Measurements from ENCODE around the gene LRG1. TPM values are rescaled to one million over a fixed set of nuclear protein-coding genes. Genes with fewer than 3 reads are reported as not detected.

Gene LRG1
- total RNA-seq, 1 donor from 2014 or later, result 1.2 TPM

GRCh38 chr19:4504891-4505569 is 34.8 kb downstream of the LRG1 start:
- Mint-ChIP-seq H3K27me3 (no peaks in the 10 kb centered on the region), H3K36me3 (peaks cover 8% of the 10 kb centered on the region), H3K4me1 (ENCODE audit: unreplicated experiment) (no peaks in the 10 kb centered on the region), H3K4me3 (no peak overlapping the region), H3K27ac (no peak overlapping the region), H3K9me3 (no peaks in the 10 kb centered on the region)
- no peak for DNase-seq (ENCODE audit: extremely low spot score, unreplicated experiment)
- no peak for TF ChIP-seq CTCF (conservative IDR thresholded peaks at IDR 0.05)

- Mint-ChIP-seq H3K4me1 (ENCODE audit: unreplicated experiment) (no peaks in the 10 kb centered on the region), H3K9me3 (no peaks in the 10 kb centered on the region), H3K36me3 (peaks cover 8% of the 10 kb centered on the region), H3K27ac (no peak overlapping the region), H3K27me3 (no peaks in the 10 kb centered on the region), H3K4me3 (no peak overlapping the region)
- no peak for DNase-seq (ENCODE audit: extremely low spot score, unreplicated experiment)
- TF ChIP-seq CTCF (conservative IDR thresholded peaks at IDR 0.05), result no peak
Observed at GRCh38 chr19:4504297-4504701, 35.5 kb downstream of the LRG1 start.

- TF ChIP-seq CTCF (conservative IDR thresholded peaks at IDR 0.05), result no peak
- Mint-ChIP-seq H3K4me3 (no peak overlapping the region), H3K36me3 (peaks cover 8% of the 10 kb centered on the region), H3K4me1 (ENCODE audit: unreplicated experiment) (no peaks in the 10 kb centered on the region), H3K27ac (no peak overlapping the region), H3K9me3 (no peaks in the 10 kb centered on the region), H3K27me3 (no peaks in the 10 kb centered on the region)
- DNase-seq (ENCODE audit: extremely low spot score, unreplicated experiment), result no peak
Observed at GRCh38 chr19:4503825-4504170, 36.0 kb downstream of the LRG1 start.

GRCh38 chr19:4503132-4503824 is 36.6 kb downstream of the LRG1 start:
- TF ChIP-seq CTCF (conservative IDR thresholded peaks at IDR 0.05), result no peak
- H3K9me3 Mint-ChIP-seq, result no peaks in the 10 kb centered on the region
- H3K4me3 Mint-ChIP-seq, result no peak overlapping the region
- peaks cover 8% of the 10 kb centered on the region for H3K36me3 Mint-ChIP-seq
- H3K27me3 Mint-ChIP-seq, result no peaks in the 10 kb centered on the region
- H3K4me1 Mint-ChIP-seq (ENCODE audit: unreplicated experiment), result no peaks in the 10 kb centered on the region
- no peak for DNase-seq (ENCODE audit: extremely low spot score, unreplicated experiment)
- no peak overlapping the region for H3K27ac Mint-ChIP-seq

GRCh38 chr19:4502282-4503131 is 37.3 kb downstream of the LRG1 start:
- no peak for TF ChIP-seq CTCF (conservative IDR thresholded peaks at IDR 0.05)
- no peak for DNase-seq (ENCODE audit: extremely low spot score, unreplicated experiment)
- Mint-ChIP-seq H3K27me3 (no peaks in the 10 kb centered on the region), H3K4me3 (no peak overlapping the region), H3K4me1 (ENCODE audit: unreplicated experiment) (no peaks in the 10 kb centered on the region), H3K9me3 (no peaks in the 10 kb centered on the region), H3K36me3 (peaks cover 8% of the 10 kb centered on the region), H3K27ac (no peak overlapping the region)

Measured in type B pancreatic cell (in vitro differentiated cells).